PC-3 (cell line): Measurements from ENCODE around the gene E2F2.

Experiments used
- CTCF ChIP-seq: fragments of 300-600 bp; sonication (generic); conservative IDR thresholded peaks from 2 replicates; pipeline ENCODE4 v1.5.1; 2017; ENCODE audit warnings: antibody characterized with exemption, low read depth, mild to moderate bottlenecking, low read length
- EZH2 ChIP-seq: fragments of 300-600 bp; sonication (generic); IDR thresholded peaks from one replicate; pipeline ENCODE4 v1.6.1; 2017; ENCODE audit warnings: antibody characterized with exemption, mild to moderate bottlenecking, low read length; ENCODE audit not compliant: unreplicated experiment
- EZH2phosphoT487 ChIP-seq: fragments of 300-600 bp; sonication (generic); IDR thresholded peaks from 2 replicates; pipeline ENCODE4 v1.6.1; 2018; ENCODE audit warnings: mild to moderate bottlenecking, antibody characterized with exemption, low read length, borderline replicate concordance

- TF ChIP-seq CTCF: no peak
- no peak for TF ChIP-seq EZH2
- TF ChIP-seq EZH2phosphoT487: no peak
Observed at GRCh38 chr1:23537296-23537973, 6.4 kb upstream of the E2F2 start.
